ENCODE measurements around the gene NCK2. TPM values are rescaled to one million over a fixed set of nuclear protein-coding genes. Genes with fewer than 3 reads are reported as not detected.

The NCK2 gene
- total RNA-seq, 1 experiment from 2014 or later: 45.4 TPM

DNA sequence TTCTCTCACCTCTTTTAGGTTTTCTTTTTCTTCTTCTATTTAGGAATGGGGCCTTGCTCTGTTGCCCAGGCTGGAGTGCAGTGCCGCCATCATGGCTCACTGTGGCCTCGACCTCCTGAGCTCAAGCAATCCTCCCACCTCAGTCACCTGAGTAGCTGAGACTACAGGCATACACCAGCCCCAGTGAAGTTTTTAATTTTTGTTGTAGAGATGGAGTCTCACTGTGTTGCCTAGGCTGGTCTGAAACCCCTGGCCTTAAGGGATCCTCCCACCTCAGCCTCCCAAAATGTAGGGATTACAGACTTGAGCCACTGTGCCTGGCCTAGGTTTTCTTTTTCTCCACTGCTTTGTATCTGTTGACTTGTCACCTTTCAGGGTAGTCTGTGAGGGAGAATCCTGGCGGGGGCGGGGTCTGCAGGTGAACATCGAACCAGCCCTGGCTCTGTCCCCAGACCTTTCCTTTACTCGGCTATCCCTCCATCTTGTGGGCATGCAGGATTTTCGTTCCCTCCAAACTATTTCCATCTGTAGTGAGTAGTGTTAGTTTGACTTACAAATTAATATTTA is 21.7 kb downstream of the NCK2 start:
- no peaks in the 10 kb centered on the region for H3K9me2 ChIP-seq (replicated peaks; ENCODE audit: low read length)
- ATAC-seq (no peak), DNase-seq (no peak)
- TF ChIP-seq EZH2phosphoT487 (IDR thresholded peaks at IDR 0.05; ENCODE audit: borderline replicate concordance, low read length): no peak
- TF ChIP-seq EZH2 (IDR thresholded peaks at IDR 0.05; ENCODE audit: low read length, unreplicated experiment): no peak
- TF ChIP-seq, protein P1, sequence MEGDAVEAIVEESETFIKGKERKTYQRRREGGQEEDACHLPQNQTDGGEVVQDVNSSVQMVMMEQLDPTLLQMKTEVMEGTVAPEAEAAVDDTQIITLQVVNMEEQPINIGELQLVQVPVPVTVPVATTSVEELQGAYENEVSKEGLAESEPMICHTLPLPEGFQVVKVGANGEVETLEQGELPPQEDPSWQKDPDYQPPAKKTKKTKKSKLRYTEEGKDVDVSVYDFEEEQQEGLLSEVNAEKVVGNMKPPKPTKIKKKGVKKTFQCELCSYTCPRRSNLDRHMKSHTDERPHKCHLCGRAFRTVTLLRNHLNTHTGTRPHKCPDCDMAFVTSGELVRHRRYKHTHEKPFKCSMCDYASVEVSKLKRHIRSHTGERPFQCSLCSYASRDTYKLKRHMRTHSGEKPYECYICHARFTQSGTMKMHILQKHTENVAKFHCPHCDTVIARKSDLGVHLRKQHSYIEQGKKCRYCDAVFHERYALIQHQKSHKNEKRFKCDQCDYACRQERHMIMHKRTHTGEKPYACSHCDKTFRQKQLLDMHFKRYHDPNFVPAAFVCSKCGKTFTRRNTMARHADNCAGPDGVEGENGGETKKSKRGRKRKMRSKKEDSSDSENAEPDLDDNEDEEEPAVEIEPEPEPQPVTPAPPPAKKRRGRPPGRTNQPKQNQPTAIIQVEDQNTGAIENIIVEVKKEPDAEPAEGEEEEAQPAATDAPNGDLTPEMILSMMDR (conservative IDR thresholded peaks at IDR 0.05; ENCODE audit: low read depth, low read length): no peak
- H3F3A ChIP-seq (ENCODE audit: low read length, unreplicated experiment): no peaks in the 10 kb centered on the region
- ChIA-PET POLR2A (ENCODE audit: unreplicated experiment) (no interaction called here), CTCF (no interaction called here)
- H3K9ac ChIP-seq (ENCODE audit: low read length): no peak overlapping the region
- peaks cover 14% of the 10 kb centered on the region for H3K4me1 ChIP-seq (ENCODE audit: insufficient read depth, low read length)
- H3K27ac ChIP-seq (ENCODE audit: low read length): no peak overlapping the region
- H3K9me3 ChIP-seq (ENCODE audit: low read length): no peaks in the 10 kb centered on the region
- no peak overlapping the region for H3K4me3 ChIP-seq (ENCODE audit: low read length)
- H3K27me3 ChIP-seq (ENCODE audit: low read length): no peaks in the 10 kb centered on the region
- intact Hi-C loops (cut with micrococcal nuclease): no loop called here
- H2AFZ ChIP-seq (ENCODE audit: low read length): no peak overlapping the region
- H3K79me2 ChIP-seq (ENCODE audit: low read length): peaks cover 22% of the 10 kb centered on the region
- H3K4me2 ChIP-seq (ENCODE audit: low read length): no peak overlapping the region
- no TSS peak for BruUV-seq (replicated peaks)
- H3K36me3 ChIP-seq (ENCODE audit: low read depth, low read length): peaks cover 3% of the 10 kb centered on the region; the same call in 1 of the 2 replicates
- H4K20me1 ChIP-seq (ENCODE audit: low read length): 0 out of 2 replicates have a peak, but pooled peaks cover 3% of the 10 kb centered on the region

DNA sequence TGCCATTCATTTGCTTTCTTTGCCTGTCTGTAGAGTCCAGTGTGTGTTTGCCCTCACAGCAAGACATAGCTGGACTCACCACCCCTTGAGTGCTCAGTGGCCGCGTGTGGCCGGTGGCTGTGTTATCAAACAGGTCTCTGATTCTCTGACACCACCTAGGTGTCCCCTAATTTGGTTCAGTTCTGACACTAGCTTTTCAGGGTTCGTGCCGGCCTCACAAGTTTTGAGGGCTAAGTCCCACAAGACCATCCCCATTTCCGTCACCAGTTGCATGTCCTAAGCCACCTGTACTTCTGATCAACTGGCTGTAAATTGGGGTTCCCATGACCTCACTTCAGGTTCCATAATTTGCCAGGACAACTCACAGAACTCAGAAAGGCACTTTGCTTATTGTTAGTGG is 23.5 kb downstream of the NCK2 start:
- peaks cover 14% of the 10 kb centered on the region for H3K4me1 ChIP-seq (ENCODE audit: insufficient read depth, low read length)
- no peaks in the 10 kb centered on the region for H3K9me3 ChIP-seq (ENCODE audit: low read length)
- TF ChIP-seq EZH2phosphoT487 (IDR thresholded peaks at IDR 0.05; ENCODE audit: borderline replicate concordance, low read length) (no peak), EZH2 (IDR thresholded peaks at IDR 0.05; ENCODE audit: low read length, unreplicated experiment) (no peak)
- TF ChIP-seq, protein P1 (conservative IDR thresholded peaks at IDR 0.05; ENCODE audit: low read depth, low read length): no peak
- CTCF ChIA-PET: no interaction called here
- DNase-seq: no peak
- POLR2A ChIA-PET (ENCODE audit: unreplicated experiment): no interaction called here
- no TSS peak for BruUV-seq (replicated peaks)
- peaks cover 3% of the 10 kb centered on the region; the same call in 1 of the 2 replicates for H3K36me3 ChIP-seq (ENCODE audit: low read depth, low read length)
- H3K9me2 ChIP-seq (replicated peaks; ENCODE audit: low read length): no peaks in the 10 kb centered on the region
- no peak for ATAC-seq
- H3F3A ChIP-seq (ENCODE audit: low read length, unreplicated experiment): no peaks in the 10 kb centered on the region
- peaks cover 13% of the 10 kb centered on the region for H3K79me2 ChIP-seq (ENCODE audit: low read length)
- H3K27ac ChIP-seq (ENCODE audit: low read length): no peak overlapping the region
- H4K20me1 ChIP-seq (ENCODE audit: low read length): 0 out of 2 replicates have a peak, but pooled peaks cover 3% of the 10 kb centered on the region
- intact Hi-C loops (cut with micrococcal nuclease): no loop called here
- no peak overlapping the region for H3K4me3 ChIP-seq (ENCODE audit: low read length)
- H3K9ac ChIP-seq (ENCODE audit: low read length): no peak overlapping the region
- no peaks in the 10 kb centered on the region for H3K27me3 ChIP-seq (ENCODE audit: low read length)
- no peak overlapping the region for H3K4me2 ChIP-seq (ENCODE audit: low read length)
- H2AFZ ChIP-seq (ENCODE audit: low read length): no peak overlapping the region

DNA sequence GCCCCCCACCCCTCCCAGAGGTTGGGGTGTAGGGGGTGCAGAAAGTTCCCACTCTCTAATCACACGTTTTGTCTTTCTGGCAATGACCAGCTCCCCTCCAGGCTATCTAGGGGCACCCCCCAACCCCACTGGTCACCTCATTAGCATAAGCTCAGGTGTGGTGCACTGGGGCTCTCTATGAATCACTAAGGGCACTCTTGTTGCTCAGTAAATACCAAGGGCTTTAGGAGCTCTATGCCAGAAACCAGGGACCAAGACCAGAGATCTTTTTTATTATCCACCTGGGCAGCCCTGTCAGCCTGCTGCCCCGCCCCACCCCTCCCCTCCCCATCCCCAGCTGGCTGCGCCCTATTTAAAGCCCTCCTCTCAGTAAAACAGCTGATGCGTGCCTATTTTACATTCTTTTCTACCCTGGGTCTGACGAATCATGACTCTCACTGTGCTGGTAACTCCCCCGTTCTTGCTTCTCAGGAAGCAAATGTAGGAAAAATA is 24.3 kb downstream of the NCK2 start:
- no TSS peak for BruUV-seq (replicated peaks)

More for the DNA sequence above, 24.3 kb downstream of the NCK2 start:
- Histone ChIP-seq H3K9me2 (replicated peaks; ENCODE audit: low read length) (no peaks in the 10 kb centered on the region), H3K4me2 (ENCODE audit: low read length) (peak overlapping the region; percentile 30; the same call in 1 of the 2 replicates), H3K9ac (ENCODE audit: low read length) (no peak overlapping the region), H3K9me3 (ENCODE audit: low read length) (no peaks in the 10 kb centered on the region), H3K36me3 (ENCODE audit: low read depth, low read length) (peaks cover 3% of the 10 kb centered on the region; the same call in 1 of the 2 replicates), H2AFZ (ENCODE audit: low read length) (no peak overlapping the region), H3K27me3 (ENCODE audit: low read length) (no peaks in the 10 kb centered on the region), H4K20me1 (ENCODE audit: low read length) (0 out of 2 replicates have a peak, but pooled peaks cover 3% of the 10 kb centered on the region), H3K4me3 (ENCODE audit: low read length) (no peak overlapping the region), H3K27ac (ENCODE audit: low read length) (peak overlapping the region; percentile 35), H3K79me2 (ENCODE audit: low read length) (peaks cover 11% of the 10 kb centered on the region), H3K4me1 (ENCODE audit: insufficient read depth, low read length) (peaks cover 14% of the 10 kb centered on the region), H3F3A (ENCODE audit: low read length, unreplicated experiment) (no peaks in the 10 kb centered on the region)
- POLR2A ChIA-PET (ENCODE audit: unreplicated experiment): no interaction called here
- ATAC-seq: peak; percentile 95
- TF ChIP-seq, protein P1 (conservative IDR thresholded peaks at IDR 0.05; ENCODE audit: low read depth, low read length): no peak
- no peak for TF ChIP-seq EZH2 (IDR thresholded peaks at IDR 0.05; ENCODE audit: low read length, unreplicated experiment)
- TF ChIP-seq EZH2phosphoT487 (IDR thresholded peaks at IDR 0.05; ENCODE audit: borderline replicate concordance, low read length): no peak
- CTCF ChIA-PET: interaction anchor here (0.7 to 1.3 kb wide), 2 partner anchors 16 to 192 kb away, joined by 3 to 4 read pairs; no protein-coding TSS in a partner anchor
- DNase-seq: peak; percentile 75
- intact Hi-C loops (cut with micrococcal nuclease): no loop called here
